ENCODE measurements around the gene USH1C. TPM values are rescaled to one million over a fixed set of nuclear protein-coding genes. Genes with fewer than 3 reads are reported as not detected.

The USH1C gene
- total RNA-seq, 1 experiment from 2014 or later = 1.0 TPM

- Histone ChIP-seq H3K79me2 (ENCODE audit: insufficient read depth, low read length) (no peaks in the 10 kb centered on the region), H3K23me2 (ENCODE audit: insufficient read length, low read depth, low read length, poor library complexity, severe bottlenecking) (no peaks in the 10 kb centered on the region), H2BK5ac (ENCODE audit: insufficient read length, low read length) (no peak overlapping the region), H2AFZ (ENCODE audit: low read length) (no peak overlapping the region), H3K79me1 (ENCODE audit: insufficient read depth, low read depth, low read length, poor library complexity, severe bottlenecking) (no peaks in the 10 kb centered on the region), H3K4me2 (ENCODE audit: insufficient read depth, insufficient read length, low read length) (no peak overlapping the region), H3K56ac (ENCODE audit: insufficient read length, low read depth, low read length) (no peak overlapping the region), H2BK120ac (ENCODE audit: low read depth, low read length, poor library complexity, severe bottlenecking) (no peak overlapping the region), H3K14ac (ENCODE audit: insufficient read depth, low read length) (no peak overlapping the region), H4K91ac (ENCODE audit: insufficient read length, low read depth, low read length) (no peak overlapping the region), H4K20me1 (ENCODE audit: control insufficient read depth, insufficient read depth, insufficient read length) (no peaks in the 10 kb centered on the region), H2BK12ac (ENCODE audit: insufficient read length, low read depth, low read length) (no peak overlapping the region), H3T11ph (ENCODE audit: low read length) (no peak overlapping the region), H3K9me3 (ENCODE audit: control insufficient read depth, low read depth, low read length) (no peaks in the 10 kb centered on the region), H3K4me1 (ENCODE audit: insufficient read depth, low read length) (no peaks in the 10 kb centered on the region), H2BK15ac (ENCODE audit: low read depth, low read length) (no peak overlapping the region), H2AK5ac (ENCODE audit: insufficient read length, low read length) (no peak overlapping the region), H3K27ac (ENCODE audit: insufficient read length, low read depth, low read length) (no peak overlapping the region), H2BK20ac (ENCODE audit: low read depth, low read length, poor library complexity, severe bottlenecking) (no peak overlapping the region), H3K18ac (ENCODE audit: insufficient read length, low read depth, low read length) (no peak overlapping the region), H3K4ac (ENCODE audit: low read depth, low read length) (no peak overlapping the region), H3K23ac (ENCODE audit: insufficient read length, low read depth, low read length) (no peak overlapping the region), H4K8ac (replicated peaks; ENCODE audit: insufficient read length, low read depth, low read length) (no peak overlapping the region), H3K9ac (ENCODE audit: extremely low read depth, insufficient read length, low read length) (no peak overlapping the region), H3K27me3 (ENCODE audit: insufficient read depth, low read length) (no peaks in the 10 kb centered on the region), H4K5ac (ENCODE audit: insufficient read length, low read depth, low read length) (no peak overlapping the region)
- Mint-ChIP-seq H3K4me1 (peaks cover 23 to 31% of the 10 kb centered on the region in 2 experiments), H3K4me3 (no peak overlapping the region), H3K27me3 (ENCODE audit: low read depth) (peaks cover 5% of the 10 kb centered on the region), H3K27ac (no peak overlapping the region; a peak in 1 of 7 replicates), H3K36me3 (ENCODE audit: insufficient read depth in 1 of 3, low read depth in 3 of 3) (no peaks in the 10 kb centered on the region), H3K9me3 (peaks cover 2 to 4% of the 10 kb centered on the region in 2 experiments; a peak in 2 of 5 replicates)
- TF ChIP-seq, protein P1, sequence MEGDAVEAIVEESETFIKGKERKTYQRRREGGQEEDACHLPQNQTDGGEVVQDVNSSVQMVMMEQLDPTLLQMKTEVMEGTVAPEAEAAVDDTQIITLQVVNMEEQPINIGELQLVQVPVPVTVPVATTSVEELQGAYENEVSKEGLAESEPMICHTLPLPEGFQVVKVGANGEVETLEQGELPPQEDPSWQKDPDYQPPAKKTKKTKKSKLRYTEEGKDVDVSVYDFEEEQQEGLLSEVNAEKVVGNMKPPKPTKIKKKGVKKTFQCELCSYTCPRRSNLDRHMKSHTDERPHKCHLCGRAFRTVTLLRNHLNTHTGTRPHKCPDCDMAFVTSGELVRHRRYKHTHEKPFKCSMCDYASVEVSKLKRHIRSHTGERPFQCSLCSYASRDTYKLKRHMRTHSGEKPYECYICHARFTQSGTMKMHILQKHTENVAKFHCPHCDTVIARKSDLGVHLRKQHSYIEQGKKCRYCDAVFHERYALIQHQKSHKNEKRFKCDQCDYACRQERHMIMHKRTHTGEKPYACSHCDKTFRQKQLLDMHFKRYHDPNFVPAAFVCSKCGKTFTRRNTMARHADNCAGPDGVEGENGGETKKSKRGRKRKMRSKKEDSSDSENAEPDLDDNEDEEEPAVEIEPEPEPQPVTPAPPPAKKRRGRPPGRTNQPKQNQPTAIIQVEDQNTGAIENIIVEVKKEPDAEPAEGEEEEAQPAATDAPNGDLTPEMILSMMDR (conservative IDR thresholded peaks at IDR 0.05) = no peak
- peak; percentile 15 for DNase-seq
- no CpG with 5 or more reads among the region's 11 CpGs for WGBS (ENCODE audit: extremely low coverage, insufficient read length, low lambda C conversion rate)
Measured at GRCh38 chr11:17578296-17578695, 34.1 kb upstream of the USH1C start.
